ENCODE data around the gene GPAT3.

The GPAT3 gene

GRCh38 chr4:83644677-83645659 is 109.1 kb downstream of the GPAT3 start:
- no peak for DNase-seq (ENCODE audit: low read depth)

GRCh38 chr4:83646538-83647239 is 110.8 kb downstream of the GPAT3 start:
- DNase-seq (ENCODE audit: low read depth): no peak

GRCh38 chr4:83651846-83652245 is 115.9 kb downstream of the GPAT3 start:
- DNase-seq (ENCODE audit: low read depth): no peak
